Measurements from ENCODE around the gene ELK4.

Gene ELK4

GRCh38 chr1:205589046-205589445 lies 42.8 kb downstream of the ELK4 start:
- Histone ChIP-seq H3K9ac (no peak overlapping the region), H2AFZ (no peak overlapping the region), H3K27ac (no peak overlapping the region), H3K4me2 (ENCODE audit: low read length) (no peak overlapping the region), H3K79me2 (no peaks in the 10 kb centered on the region), H3K4me1 (peaks cover 2% of the 10 kb centered on the region), H3K27me3 (ENCODE audit: control insufficient read depth, insufficient read depth, low read length) (no peaks in the 10 kb centered on the region), H3K9me3 (ENCODE audit: control insufficient read depth, low read length) (no peaks in the 10 kb centered on the region), H3K36me3 (ENCODE audit: control insufficient read depth, insufficient read depth, low read length) (no peaks in the 10 kb centered on the region), H3K4me3 (ENCODE audit: low read depth, low read length) (no peak overlapping the region)
- TF ChIP-seq CTCF (IDR thresholded peaks at IDR 0.05), result no peak

- no peak for TF ChIP-seq CTCF (IDR thresholded peaks at IDR 0.05)
- Histone ChIP-seq H3K4me2 (ENCODE audit: low read length) (no peak overlapping the region), H3K27me3 (ENCODE audit: control insufficient read depth, insufficient read depth, low read length) (no peaks in the 10 kb centered on the region), H3K27ac (no peak overlapping the region), H3K36me3 (ENCODE audit: control insufficient read depth, insufficient read depth, low read length) (no peaks in the 10 kb centered on the region), H3K9me3 (ENCODE audit: control insufficient read depth, low read length) (no peaks in the 10 kb centered on the region), H3K4me1 (peaks cover 2% of the 10 kb centered on the region), H3K4me3 (ENCODE audit: low read depth, low read length) (no peak overlapping the region), H3K79me2 (no peaks in the 10 kb centered on the region), H3K9ac (no peak overlapping the region), H2AFZ (no peak overlapping the region)
These were observed 43.2 kb downstream of the ELK4 start for GRCh38 chr1:205588636-205589035.

GRCh38 chr1:205587581-205587980 lies 44.2 kb downstream of the ELK4 start:
- Histone ChIP-seq H3K27me3 (ENCODE audit: control insufficient read depth, insufficient read depth, low read length) (no peaks in the 10 kb centered on the region), H3K4me3 (ENCODE audit: low read depth, low read length) (no peak overlapping the region)

GRCh38 chr1:205585835-205586785 lies 45.7 kb downstream of the ELK4 start:
- no peaks in the 10 kb centered on the region for H3K36me3 ChIP-seq (ENCODE audit: control insufficient read depth, insufficient read depth, low read length)
- no peak overlapping the region for H2AFZ ChIP-seq
- H3K27ac ChIP-seq, result no peak overlapping the region
- no peaks in the 10 kb centered on the region for H3K27me3 ChIP-seq (ENCODE audit: control insufficient read depth, insufficient read depth, low read length)
- H3K4me1 ChIP-seq, result no peaks in the 10 kb centered on the region
- H3K79me2 ChIP-seq, result no peaks in the 10 kb centered on the region
- TF ChIP-seq CTCF (IDR thresholded peaks at IDR 0.05), result no peak
- H3K9me3 ChIP-seq (ENCODE audit: control insufficient read depth, low read length), result no peaks in the 10 kb centered on the region
- H3K4me2 ChIP-seq (ENCODE audit: low read length), result no peak overlapping the region
- no peak overlapping the region for H3K4me3 ChIP-seq (ENCODE audit: low read depth, low read length)
- no peak overlapping the region for H3K9ac ChIP-seq

More at GRCh38 chr1:205587581-205587980, 44.2 kb downstream of the ELK4 start:
- Histone ChIP-seq H3K79me2 (no peaks in the 10 kb centered on the region), H3K4me1 (peaks cover under 1% of the 10 kb centered on the region), H3K4me2 (ENCODE audit: low read length) (no peak overlapping the region), H2AFZ (no peak overlapping the region), H3K36me3 (ENCODE audit: control insufficient read depth, insufficient read depth, low read length) (no peaks in the 10 kb centered on the region), H3K9me3 (ENCODE audit: control insufficient read depth, low read length) (no peaks in the 10 kb centered on the region), H3K27ac (no peak overlapping the region), H3K9ac (no peak overlapping the region)
- TF ChIP-seq CTCF (IDR thresholded peaks at IDR 0.05), result no peak
